ENCODE measurements around the gene PLEKHG3. TPM values are rescaled to one million over a fixed set of nuclear protein-coding genes. Genes with fewer than 3 reads are reported as not detected.

The PLEKHG3 gene
- total RNA-seq, 2 donors from 2014 or later: 79.3 to 90.1 TPM

DNA sequence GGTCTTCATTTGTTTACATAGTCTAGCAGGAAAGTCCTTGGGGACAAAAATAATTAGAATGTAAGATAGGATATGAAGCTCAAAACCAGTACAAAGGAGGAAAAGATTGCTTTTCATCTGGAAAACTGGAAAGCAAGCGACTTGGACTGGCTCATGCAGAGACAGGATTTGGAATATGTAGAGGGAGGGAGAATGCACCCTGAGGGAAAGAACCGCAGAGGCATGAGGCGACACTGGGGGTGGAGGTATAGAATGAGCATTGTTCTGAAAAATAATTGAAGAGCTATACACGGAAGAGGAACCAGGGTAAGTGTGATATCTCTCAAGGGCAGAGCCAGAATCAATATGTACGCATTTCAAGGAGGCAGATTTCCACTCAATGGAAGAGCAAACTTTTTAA lies 85.5 kb downstream of the PLEKHG3 start:
- ATAC-seq (no peak), DNase-seq (no peak)
- intact Hi-C loops (cut with DNase I, micrococcal nuclease): no loop called here

- intact Hi-C loops (cut with DNase I, micrococcal nuclease): no loop called here
- DNase-seq (no peak), ATAC-seq (no peak)
Observed at GRCh38 chr14:64790478-64790877, 86.3 kb downstream of the PLEKHG3 start.

DNA sequence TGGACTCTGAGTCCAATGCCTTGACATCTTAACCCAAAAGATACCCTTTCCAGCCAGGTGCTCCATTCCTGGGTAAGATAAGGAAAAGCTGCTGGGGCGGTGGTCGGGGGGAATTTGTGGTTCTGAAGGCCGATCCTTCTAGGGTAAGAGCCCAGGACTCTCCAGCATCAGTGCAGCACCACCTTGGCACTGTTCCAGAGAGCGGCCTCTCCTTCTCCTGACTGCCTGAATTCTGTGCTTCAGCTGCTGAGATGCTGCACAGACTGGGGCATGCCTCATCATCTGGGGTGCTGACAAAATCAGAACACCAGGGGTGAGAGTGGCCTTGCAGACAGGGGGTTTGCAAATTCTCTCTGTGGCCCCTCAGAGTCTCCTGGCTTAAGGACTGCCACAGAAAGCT lies 88.0 kb downstream of the PLEKHG3 start:
- intact Hi-C loops (cut with DNase I, micrococcal nuclease): no loop called here
- ATAC-seq (no peak), DNase-seq (no peak)

- ATAC-seq (no peak), DNase-seq (no peak)
- intact Hi-C loops (cut with DNase I, micrococcal nuclease): no loop called here
Observed at GRCh38 chr14:64792871-64793560, 88.8 kb downstream of the PLEKHG3 start.

- no peak for ATAC-seq
- no peak for DNase-seq
- intact Hi-C loops (cut with DNase I, micrococcal nuclease): no loop called here
Observed at GRCh38 chr14:64795211-64795610, 91.0 kb downstream of the PLEKHG3 start.

DNA sequence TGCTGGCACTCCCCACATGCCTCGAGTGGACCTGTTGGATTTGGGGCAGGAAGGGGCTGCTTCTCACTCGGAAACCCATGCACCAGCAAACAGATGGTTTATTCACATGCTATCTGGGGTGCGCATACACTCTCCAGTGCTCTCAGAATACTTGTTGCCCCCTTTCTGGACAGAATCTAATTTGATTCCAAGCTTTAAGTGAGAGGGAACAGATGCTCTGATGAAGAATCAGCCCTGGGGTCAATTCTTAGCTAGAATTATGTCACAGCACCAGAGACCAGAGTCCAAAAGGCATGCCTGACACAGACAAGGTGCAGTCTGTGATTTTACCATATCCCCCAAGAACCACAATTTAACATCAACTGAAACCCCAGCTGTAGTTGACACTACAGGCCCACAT lies 91.7 kb downstream of the PLEKHG3 start:
- ATAC-seq: no peak

DNA sequence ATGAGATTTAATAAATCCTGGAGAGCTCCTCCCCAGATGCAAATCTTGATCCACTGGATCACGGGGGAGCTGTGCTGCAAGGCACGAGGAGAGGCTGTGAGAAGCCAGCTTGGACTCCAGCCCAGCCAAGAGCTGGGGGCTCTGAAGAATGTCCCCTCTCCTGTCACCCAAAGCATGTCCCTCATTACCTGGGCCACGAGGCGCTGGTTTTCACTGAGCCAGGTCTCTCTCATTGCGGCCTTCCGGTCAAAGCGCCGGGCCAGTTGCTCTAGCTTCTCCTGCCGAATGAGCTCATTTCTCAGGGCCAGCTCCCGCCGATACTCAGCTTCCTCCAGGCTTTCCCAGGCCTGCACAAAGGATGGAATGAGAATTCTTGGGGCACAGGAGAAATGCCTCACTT lies 92.1 kb downstream of the PLEKHG3 start:
- intact Hi-C loops (cut with DNase I, micrococcal nuclease): no loop called here
- no peak for ATAC-seq
- DNase-seq: no peak

More for the DNA sequence above, 91.7 kb downstream of the PLEKHG3 start:
- DNase-seq: no peak
- intact Hi-C loops (cut with DNase I, micrococcal nuclease): no loop called here

GRCh38 chr14:64799555-64799954 lies 95.3 kb downstream of the PLEKHG3 start:
- ATAC-seq (no peak), DNase-seq (no peak)
- intact Hi-C loops (cut with DNase I, micrococcal nuclease): no loop called here

Small RNAs within 50 kb of the gene (microRNA-seq; reads per million reads assigned to microRNA genes)
- gene MIR7855: 0 reads per million in 2 donors

Other genes starting within 250 kb of the PLEKHG3 start
- 10 to 100 TPM; 11.9 to 14.2 TPM for gene AKAP5, start 238.9 kb upstream of the PLEKHG3 start, total RNA-seq
- gene ZBTB25, start 200.6 kb upstream of the PLEKHG3 start, total RNA-seq: 1 to 10 TPM; 5.9 to 6.5 TPM
- gene ZBTB1, start 199.7 kb upstream of the PLEKHG3 start, total RNA-seq: 10 to 100 TPM; 29.5 to 32.1 TPM
- gene HSPA2, start 163.7 kb upstream of the PLEKHG3 start, total RNA-seq: 10 to 100 TPM; 52.7 to 61.7 TPM
- gene PPP1R36, start 154.5 kb upstream of the PLEKHG3 start, total RNA-seq: 10 to 100 TPM in 1 of 2 donors, 1 to 10 TPM in 1; 7.1 to 10.7 TPM
- gene SPTB, start 175.5 kb downstream of the PLEKHG3 start, total RNA-seq: under 1 TPM; 0.34 to 0.42 TPM
- 10 to 100 TPM; 48.6 to 50.8 TPM for gene CHURC1, start 210.0 kb downstream of the PLEKHG3 start, total RNA-seq
- gene GPX2, start 238.3 kb downstream of the PLEKHG3 start, total RNA-seq: 100 to 1,000 TPM; 172 to 672 TPM

Measured in left colon (tissue), 2 donors.